ENCODE measurements around the gene RSPO4. TPM values are rescaled to one million over a fixed set of nuclear protein-coding genes. Genes with fewer than 3 reads are reported as not detected.

The RSPO4 gene
- total and polyA plus RNA-seq, 5 donors from 2014 or later, result 0.25 TPM; not detected in 4

- Histone ChIP-seq H3K9me3 (ENCODE audit: control insufficient read depth in 2 of 2, low read length in 2 of 2) (no peaks in the 10 kb centered on the region), H3K4me3 (ENCODE audit: low read depth, low read length) (no peak overlapping the region), H3K4me1 (ENCODE audit: control insufficient read depth, insufficient read depth, low read length, poor library complexity, severe bottlenecking) (peaks cover 3% of the 10 kb centered on the region), H3K36me3 (ENCODE audit: control insufficient read depth, insufficient read depth, low read length) (no peaks in the 10 kb centered on the region), H3K27me3 (ENCODE audit: control insufficient read depth, insufficient read depth, low read length) (peaks cover 6% of the 10 kb centered on the region), H3K27ac (ENCODE audit: insufficient read depth, low read length, poor library complexity, severe bottlenecking) (no peak overlapping the region)
- H3K27ac Mint-ChIP-seq, result no peak overlapping the region
- H3K27me3 Mint-ChIP-seq, result peaks cover 20% of the 10 kb centered on the region
- peaks cover 0 to 3% (median under 1%) of the 10 kb centered on the region in 4 donors for H3K4me1 Mint-ChIP-seq
- H3K4me3 Mint-ChIP-seq, result no peak overlapping the region
- H3K36me3 Mint-ChIP-seq, result no peaks in the 10 kb centered on the region
- H3K9me3 Mint-ChIP-seq, result no peaks in the 10 kb centered on the region
- peak; percentile 61 to 72 (median 71) for DNase-seq
- peak; percentile 75 to 78 for ATAC-seq (ENCODE audit: low read depth in 2 of 2)
These were observed 45.7 kb downstream of the RSPO4 start for GRCh38 chr20:956330-956951.

GRCh38 chr20:955656-956055 lies 46.5 kb downstream of the RSPO4 start:
- Histone ChIP-seq H3K9me3 (ENCODE audit: control insufficient read depth in 2 of 2, low read length in 2 of 2) (no peaks in the 10 kb centered on the region), H3K27ac (ENCODE audit: insufficient read depth, low read length, poor library complexity, severe bottlenecking) (no peak overlapping the region), H3K4me3 (ENCODE audit: low read depth, low read length) (no peak overlapping the region), H3K4me1 (ENCODE audit: control insufficient read depth, insufficient read depth, low read length, poor library complexity, severe bottlenecking) (peaks cover 3% of the 10 kb centered on the region), H3K36me3 (ENCODE audit: control insufficient read depth, insufficient read depth, low read length) (no peaks in the 10 kb centered on the region), H3K27me3 (ENCODE audit: control insufficient read depth, insufficient read depth, low read length) (peaks cover 6% of the 10 kb centered on the region)
- Mint-ChIP-seq H3K27me3 (peaks cover 16% of the 10 kb centered on the region), H3K36me3 (no peaks in the 10 kb centered on the region), H3K4me1 (peaks cover 0 to 3% (median under 1%) of the 10 kb centered on the region in 4 donors), H3K27ac (peak overlapping the region in 1 of 3 donors; percentile 11), H3K9me3 (no peaks in the 10 kb centered on the region), H3K4me3 (no peak overlapping the region)
- DNase-seq, result no peak
- ATAC-seq (ENCODE audit: low read depth in 2 of 2), result no peak

- Histone ChIP-seq H3K4me1 (ENCODE audit: control insufficient read depth, insufficient read depth, low read length, poor library complexity, severe bottlenecking) (peaks cover 3% of the 10 kb centered on the region), H3K36me3 (ENCODE audit: control insufficient read depth, insufficient read depth, low read length) (no peaks in the 10 kb centered on the region), H3K9me3 (ENCODE audit: control insufficient read depth in 2 of 2, low read length in 2 of 2) (no peaks in the 10 kb centered on the region), H3K27me3 (ENCODE audit: control insufficient read depth, insufficient read depth, low read length) (peaks cover 6% of the 10 kb centered on the region), H3K4me3 (ENCODE audit: low read depth, low read length) (no peak overlapping the region), H3K27ac (ENCODE audit: insufficient read depth, low read length, poor library complexity, severe bottlenecking) (no peak overlapping the region)
- H3K4me3 Mint-ChIP-seq, result no peak overlapping the region
- peaks cover 14% of the 10 kb centered on the region for H3K27me3 Mint-ChIP-seq
- H3K9me3 Mint-ChIP-seq, result no peaks in the 10 kb centered on the region
- H3K4me1 Mint-ChIP-seq, result peaks cover 0 to 3% (median under 1%) of the 10 kb centered on the region in 4 donors
- ATAC-seq (ENCODE audit: low read depth in 2 of 2) (no peak), DNase-seq (no peak)
- H3K27ac Mint-ChIP-seq, result no peak overlapping the region
- no peaks in the 10 kb centered on the region for H3K36me3 Mint-ChIP-seq
These were observed 47.0 kb downstream of the RSPO4 start for GRCh38 chr20:955111-955510.

GRCh38 chr20:953742-954141 lies 48.4 kb downstream of the RSPO4 start:
- DNase-seq (no peak), ATAC-seq (ENCODE audit: low read depth in 2 of 2) (no peak)
- H3K9me3 Mint-ChIP-seq, result no peaks in the 10 kb centered on the region
- no peak overlapping the region for H3K27ac Mint-ChIP-seq
- H3K27me3 ChIP-seq (ENCODE audit: control insufficient read depth, insufficient read depth, low read length), result peaks cover 6% of the 10 kb centered on the region
- H3K4me1 ChIP-seq (ENCODE audit: control insufficient read depth, insufficient read depth, low read length, poor library complexity, severe bottlenecking), result peaks cover 3% of the 10 kb centered on the region
- no peaks in the 10 kb centered on the region for H3K9me3 ChIP-seq (ENCODE audit: control insufficient read depth in 2 of 2, low read length in 2 of 2)
- no peak overlapping the region for H3K4me3 Mint-ChIP-seq
- H3K36me3 Mint-ChIP-seq, result no peaks in the 10 kb centered on the region
- no peaks in the 10 kb centered on the region for H3K36me3 ChIP-seq (ENCODE audit: control insufficient read depth, insufficient read depth, low read length)
- H3K27ac ChIP-seq (ENCODE audit: insufficient read depth, low read length, poor library complexity, severe bottlenecking), result no peak overlapping the region
- H3K27me3 Mint-ChIP-seq, result peaks cover 14% of the 10 kb centered on the region
- peaks cover 0 to 3% (median under 1%) of the 10 kb centered on the region in 4 donors for H3K4me1 Mint-ChIP-seq
- H3K4me3 ChIP-seq (ENCODE audit: low read depth, low read length), result no peak overlapping the region

- peaks cover 6% of the 10 kb centered on the region for H3K27me3 ChIP-seq (ENCODE audit: control insufficient read depth, insufficient read depth, low read length)
- no peak overlapping the region for H3K4me3 Mint-ChIP-seq
- peaks cover 25% of the 10 kb centered on the region for H3K27me3 Mint-ChIP-seq
- peaks cover 0 to 3% (median under 1%) of the 10 kb centered on the region in 4 donors for H3K4me1 Mint-ChIP-seq
- H3K27ac ChIP-seq (ENCODE audit: insufficient read depth, low read length, poor library complexity, severe bottlenecking), result no peak overlapping the region
- no peaks in the 10 kb centered on the region for H3K36me3 ChIP-seq (ENCODE audit: control insufficient read depth, insufficient read depth, low read length)
- no peaks in the 10 kb centered on the region for H3K9me3 ChIP-seq (ENCODE audit: control insufficient read depth in 2 of 2, low read length in 2 of 2)
- H3K4me3 ChIP-seq (ENCODE audit: low read depth, low read length), result no peak overlapping the region
- peaks cover 3% of the 10 kb centered on the region for H3K4me1 ChIP-seq (ENCODE audit: control insufficient read depth, insufficient read depth, low read length, poor library complexity, severe bottlenecking)
- no peaks in the 10 kb centered on the region for H3K36me3 Mint-ChIP-seq
- peaks cover 0 to 1% (median 0%) of the 10 kb centered on the region in 7 donors for H3K9me3 Mint-ChIP-seq
- peak overlapping the region in 1 of 3 donors; percentile 60 for H3K27ac Mint-ChIP-seq
- ATAC-seq (ENCODE audit: low read depth in 2 of 2) (no peak), DNase-seq (no peak)
These were observed 49.8 kb downstream of the RSPO4 start for GRCh38 chr20:952196-952795.

- H3K27ac Mint-ChIP-seq, result no peak overlapping the region
- H3K27me3 Mint-ChIP-seq, result peaks cover 23% of the 10 kb centered on the region
- Histone ChIP-seq H3K27me3 (ENCODE audit: control insufficient read depth, insufficient read depth, low read length) (peaks cover 6% of the 10 kb centered on the region), H3K9me3 (ENCODE audit: control insufficient read depth in 2 of 2, low read length in 2 of 2) (no peaks in the 10 kb centered on the region), H3K27ac (ENCODE audit: insufficient read depth, low read length, poor library complexity, severe bottlenecking) (no peak overlapping the region), H3K4me1 (ENCODE audit: control insufficient read depth, insufficient read depth, low read length, poor library complexity, severe bottlenecking) (peaks cover 3% of the 10 kb centered on the region), H3K36me3 (ENCODE audit: control insufficient read depth, insufficient read depth, low read length) (no peaks in the 10 kb centered on the region), H3K4me3 (ENCODE audit: low read depth, low read length) (no peak overlapping the region)
- DNase-seq (no peak), ATAC-seq (ENCODE audit: low read depth in 2 of 2) (no peak)
- H3K9me3 Mint-ChIP-seq, result peaks cover 0 to 1% (median 0%) of the 10 kb centered on the region in 7 donors
- H3K36me3 Mint-ChIP-seq, result no peaks in the 10 kb centered on the region
- no peak overlapping the region for H3K4me3 Mint-ChIP-seq
- H3K4me1 Mint-ChIP-seq, result peaks cover 0 to 3% (median under 1%) of the 10 kb centered on the region in 4 donors
These were observed 50.5 kb downstream of the RSPO4 start for GRCh38 chr20:951384-952169.

- peaks cover 2% of the 10 kb centered on the region for H3K27me3 ChIP-seq (ENCODE audit: control insufficient read depth, insufficient read depth, low read length)
- H3K36me3 ChIP-seq (ENCODE audit: control insufficient read depth, insufficient read depth, low read length), result no peaks in the 10 kb centered on the region
- Mint-ChIP-seq H3K9me3 (peaks cover 0 to 4% (median 0%) of the 10 kb centered on the region in 7 donors), H3K27ac (peak overlapping the region in 2 of 3 donors; percentile 19 to 23), H3K4me3 (no peak overlapping the region), H3K4me1 (no peaks in the 10 kb centered on the region), H3K27me3 (peaks cover 16% of the 10 kb centered on the region), H3K36me3 (no peaks in the 10 kb centered on the region)
- H3K27ac ChIP-seq (ENCODE audit: insufficient read depth, low read length, poor library complexity, severe bottlenecking), result no peak overlapping the region
- H3K4me1 ChIP-seq (ENCODE audit: control insufficient read depth, insufficient read depth, low read length, poor library complexity, severe bottlenecking), result no peaks in the 10 kb centered on the region
- H3K4me3 ChIP-seq (ENCODE audit: low read depth, low read length), result no peak overlapping the region
- no peaks in the 10 kb centered on the region for H3K9me3 ChIP-seq (ENCODE audit: control insufficient read depth in 2 of 2, low read length in 2 of 2)
- no peak for DNase-seq
- ATAC-seq (ENCODE audit: low read depth in 2 of 2), result no peak
These were observed 52.4 kb downstream of the RSPO4 start for GRCh38 chr20:949717-950116.
